Coronary artery (tissue), 2 donors: ENCODE measurements around the gene IFNA5.

Experiments
- DNase-seq: peaks from one replicate; pipeline ENCODE4 v3.0.0-alpha.2; 2017; ENCODE audit warnings: low spot score
- H3K27ac ChIP-seq, 2 donors: fragments of 200-600 bp; sonication (generic); one replicate each; pipeline ENCODE4 v1.5.1; 2016 to 2019
- H3K4me3 ChIP-seq: fragments of 200-600 bp; sonication (generic); 2 replicates; pipeline ENCODE4 v1.5.1; 2016; ENCODE audit warnings: mild to moderate bottlenecking, moderate library complexity
- TF ChIP-seq, protein P1 (sequence below): fragments of 200-600 bp; sonication (generic); IDR thresholded peaks from one replicate; pipeline ENCODE4 v1.5.1; 2019; ENCODE audit warnings: antibody characterized with exemption

IFNA5 gene

DNA sequence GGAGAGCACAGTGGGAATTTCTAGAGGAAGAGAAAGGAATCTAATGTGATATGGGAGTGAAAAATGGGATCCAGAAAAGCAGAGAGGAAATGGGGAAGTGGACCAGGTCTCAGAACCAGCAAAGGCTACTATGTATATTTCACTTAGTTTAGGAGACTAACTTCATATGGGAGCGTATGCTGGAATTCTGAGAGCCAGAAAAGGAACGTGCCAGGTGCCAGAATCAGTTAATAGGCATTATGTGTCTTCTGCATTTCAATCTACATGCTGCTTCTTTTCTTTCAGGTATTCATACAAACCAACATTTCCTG, 36.8 kb downstream of the IFNA5 start:
- no peak overlapping the region for H3K4me3 ChIP-seq
- TF ChIP-seq, protein P1, sequence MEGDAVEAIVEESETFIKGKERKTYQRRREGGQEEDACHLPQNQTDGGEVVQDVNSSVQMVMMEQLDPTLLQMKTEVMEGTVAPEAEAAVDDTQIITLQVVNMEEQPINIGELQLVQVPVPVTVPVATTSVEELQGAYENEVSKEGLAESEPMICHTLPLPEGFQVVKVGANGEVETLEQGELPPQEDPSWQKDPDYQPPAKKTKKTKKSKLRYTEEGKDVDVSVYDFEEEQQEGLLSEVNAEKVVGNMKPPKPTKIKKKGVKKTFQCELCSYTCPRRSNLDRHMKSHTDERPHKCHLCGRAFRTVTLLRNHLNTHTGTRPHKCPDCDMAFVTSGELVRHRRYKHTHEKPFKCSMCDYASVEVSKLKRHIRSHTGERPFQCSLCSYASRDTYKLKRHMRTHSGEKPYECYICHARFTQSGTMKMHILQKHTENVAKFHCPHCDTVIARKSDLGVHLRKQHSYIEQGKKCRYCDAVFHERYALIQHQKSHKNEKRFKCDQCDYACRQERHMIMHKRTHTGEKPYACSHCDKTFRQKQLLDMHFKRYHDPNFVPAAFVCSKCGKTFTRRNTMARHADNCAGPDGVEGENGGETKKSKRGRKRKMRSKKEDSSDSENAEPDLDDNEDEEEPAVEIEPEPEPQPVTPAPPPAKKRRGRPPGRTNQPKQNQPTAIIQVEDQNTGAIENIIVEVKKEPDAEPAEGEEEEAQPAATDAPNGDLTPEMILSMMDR, result no peak
- no peak for DNase-seq
- H3K27ac ChIP-seq, result no peak overlapping the region

DNA sequence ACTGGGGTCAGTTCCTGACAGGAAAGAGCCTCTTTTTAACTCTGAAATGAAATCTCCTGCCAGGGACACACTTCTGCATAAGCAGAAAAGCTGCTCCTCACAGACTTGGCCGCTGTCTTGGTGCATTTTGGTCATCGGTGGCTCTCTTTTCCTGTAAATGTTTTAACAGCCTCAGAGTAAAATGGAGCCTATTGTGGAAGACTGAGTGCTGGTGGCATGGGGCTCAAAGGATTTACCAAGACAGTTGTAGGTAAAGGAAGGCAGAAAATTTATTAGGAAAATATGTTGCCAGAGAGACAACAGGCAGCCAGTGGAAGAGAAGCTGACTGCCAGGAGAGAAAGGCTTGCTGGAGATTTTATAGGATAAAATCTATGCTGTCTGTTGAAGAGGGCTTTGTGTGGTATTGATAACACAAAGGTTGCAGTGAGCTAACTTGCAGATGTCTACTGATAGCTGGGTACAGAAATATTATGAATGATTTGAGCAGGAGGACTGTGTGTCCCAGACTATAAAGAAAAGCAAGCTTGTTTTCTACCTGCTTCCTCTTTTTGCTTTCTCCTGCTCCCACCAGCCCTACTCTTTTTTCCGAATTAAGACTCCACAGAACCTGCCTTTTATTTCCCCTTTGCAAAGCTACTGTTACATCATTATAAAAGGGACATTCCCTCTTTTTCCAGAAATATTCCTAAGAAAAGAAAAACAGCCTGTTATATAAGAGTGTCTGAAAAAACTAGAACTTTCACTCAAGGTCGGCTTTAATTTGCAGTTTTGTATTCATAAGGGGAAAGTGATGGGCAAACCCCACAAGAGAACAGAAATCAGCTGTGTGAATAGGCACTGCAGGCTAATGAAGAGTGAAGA, 37.4 kb downstream of the IFNA5 start:
- no peak overlapping the region for H3K4me3 ChIP-seq
- no peak overlapping the region for H3K27ac ChIP-seq
- no peak for DNase-seq

DNA sequence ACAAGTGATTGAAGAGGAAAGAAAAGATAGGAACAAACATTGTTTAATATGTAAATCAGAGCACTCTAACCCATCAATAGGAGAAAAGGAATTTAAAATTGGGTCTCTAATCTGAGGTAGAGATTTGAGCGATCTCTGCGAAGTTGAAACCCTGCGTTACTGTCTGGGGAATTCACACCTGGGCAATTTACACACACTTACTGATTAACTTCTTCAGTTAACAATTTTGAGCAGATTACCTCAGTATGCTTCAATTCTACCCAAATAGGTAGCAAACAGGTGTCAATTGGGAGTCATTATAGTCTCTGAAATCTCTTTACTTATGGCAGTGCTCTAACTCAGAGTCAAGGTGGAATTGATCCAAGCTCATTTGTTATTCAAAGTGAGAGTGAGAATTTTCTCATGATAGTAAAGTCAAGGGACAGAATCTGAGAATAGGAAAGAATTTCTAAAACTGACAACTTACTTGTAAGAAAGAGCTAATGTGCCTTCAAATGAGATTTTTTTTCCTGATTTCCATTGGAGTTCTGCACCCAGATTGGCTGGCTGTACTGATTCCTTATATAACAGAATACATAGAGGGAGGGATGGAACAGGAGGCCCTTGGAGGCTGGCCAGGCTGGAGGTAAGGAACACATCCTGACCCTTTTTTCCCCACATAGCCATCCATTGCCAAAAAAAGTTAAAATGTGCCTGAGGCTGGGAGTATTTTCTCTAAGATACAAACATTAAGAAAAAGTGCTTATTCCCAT, 38.2 kb downstream of the IFNA5 start:
- Histone ChIP-seq H3K27ac (no peak overlapping the region), H3K4me3 (no peak overlapping the region)
- TF ChIP-seq, protein P1, result no peak
- DNase-seq, result no peak

More for the DNA sequence above, 37.4 kb downstream of the IFNA5 start:
- TF ChIP-seq, protein P1, result no peak

DNA sequence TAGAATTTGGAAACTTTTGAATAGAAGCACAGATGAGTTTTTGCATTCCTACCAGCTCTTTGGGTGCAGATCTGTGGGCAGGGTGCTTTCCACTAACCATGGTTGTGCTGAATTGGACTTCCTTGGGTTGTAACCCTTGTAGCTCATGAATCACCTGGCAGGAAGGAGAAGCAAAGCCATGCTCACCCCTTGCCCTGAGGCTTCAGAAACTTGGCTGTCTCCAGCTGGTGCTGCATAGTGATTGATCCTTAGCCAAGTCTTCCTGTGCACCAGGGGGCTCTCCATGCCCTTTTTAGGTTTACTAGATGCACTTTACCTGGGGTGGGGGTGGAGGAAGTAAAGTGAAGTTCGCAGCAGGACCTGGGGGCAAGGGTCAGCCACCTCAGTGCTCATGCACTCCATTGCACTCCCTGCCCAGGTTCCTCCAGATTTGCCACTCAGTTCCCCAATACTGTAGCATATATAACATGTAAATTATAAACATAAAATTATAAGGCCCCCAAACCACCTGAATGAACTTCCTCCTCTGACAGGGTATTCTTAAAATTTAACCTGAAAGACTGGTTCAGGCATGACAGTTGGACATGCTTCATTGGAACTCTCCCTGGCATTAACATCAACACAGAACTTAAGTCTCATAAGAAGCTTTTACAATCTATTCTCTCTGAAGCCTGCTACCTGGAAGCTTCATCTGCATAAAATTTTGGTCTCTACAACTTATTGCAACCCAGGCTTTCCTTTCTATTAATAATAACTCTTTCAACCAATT, 39.5 kb downstream of the IFNA5 start:
- Histone ChIP-seq H3K27ac (no peak overlapping the region), H3K4me3 (no peak overlapping the region)
- no peak for DNase-seq
- TF ChIP-seq, protein P1, result no peak

DNA sequence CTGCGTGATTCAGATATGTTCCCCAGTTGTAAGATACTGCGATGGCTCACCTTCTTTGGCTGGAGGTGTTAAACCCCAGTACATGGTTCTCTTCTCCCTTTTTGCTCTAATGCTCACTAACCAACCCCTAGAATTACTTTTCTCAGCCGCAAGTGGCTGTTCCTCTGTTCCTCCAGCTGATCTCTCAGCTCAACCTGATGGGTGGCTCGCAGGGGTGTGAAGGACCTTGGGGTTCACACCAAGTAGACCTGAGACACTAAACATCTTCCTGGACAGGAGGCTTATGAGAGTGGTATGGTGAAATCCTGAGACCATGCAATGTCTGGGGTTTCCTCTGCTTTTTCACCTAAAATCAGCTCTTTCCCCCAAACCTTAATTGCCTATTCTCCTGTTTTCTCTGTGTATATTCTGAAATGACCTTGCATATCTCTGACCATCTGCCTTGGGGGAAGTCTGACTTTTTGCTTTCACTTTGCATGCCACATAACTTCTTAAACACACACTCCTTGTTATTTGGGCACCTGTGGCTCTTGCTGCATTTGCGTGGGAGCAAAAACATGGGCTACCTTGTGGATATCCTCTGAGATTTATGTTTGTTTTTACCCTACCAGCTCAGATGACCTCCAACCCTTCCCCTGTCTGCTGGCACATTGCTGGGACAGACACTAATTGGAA, 49.4 kb downstream of the IFNA5 start:
- DNase-seq, result no peak
- Histone ChIP-seq H3K4me3 (no peak overlapping the region), H3K27ac (no peak overlapping the region)
- TF ChIP-seq, protein P1, result no peak
